GOT3 (cell line): ENCODE data around the gene TSPOAP1.

Experiments
- DNase-seq: peaks from one replicate; lab custom pipeline; 2025; ENCODE audit warnings: mixed read lengths; lab: John Stamatoyannopoulos, UW

The TSPOAP1 gene

DNA sequence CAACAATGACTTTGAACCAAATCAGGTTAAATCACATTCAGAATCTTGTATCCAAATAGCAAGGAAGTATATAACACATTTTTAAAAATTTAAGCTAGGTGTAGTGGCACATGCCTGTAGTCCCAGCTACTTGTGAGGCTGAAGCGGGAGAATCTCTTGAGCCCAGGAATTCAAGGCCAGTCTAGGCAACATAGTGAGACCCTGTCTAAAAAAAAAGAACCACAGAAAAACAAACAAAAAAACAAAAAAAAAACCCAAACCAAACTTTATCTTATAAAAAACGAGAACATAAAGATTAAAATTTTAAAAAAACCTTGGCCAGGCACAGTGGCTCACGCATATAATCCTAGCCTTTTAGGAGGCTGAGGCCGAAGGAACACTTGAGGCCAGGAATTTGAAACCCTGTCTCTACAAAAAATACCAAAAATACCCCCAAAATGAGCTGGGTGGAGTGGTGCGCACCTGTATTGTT, 11.8 kb upstream of the TSPOAP1 start:
- DNase-seq: no peak

DNA sequence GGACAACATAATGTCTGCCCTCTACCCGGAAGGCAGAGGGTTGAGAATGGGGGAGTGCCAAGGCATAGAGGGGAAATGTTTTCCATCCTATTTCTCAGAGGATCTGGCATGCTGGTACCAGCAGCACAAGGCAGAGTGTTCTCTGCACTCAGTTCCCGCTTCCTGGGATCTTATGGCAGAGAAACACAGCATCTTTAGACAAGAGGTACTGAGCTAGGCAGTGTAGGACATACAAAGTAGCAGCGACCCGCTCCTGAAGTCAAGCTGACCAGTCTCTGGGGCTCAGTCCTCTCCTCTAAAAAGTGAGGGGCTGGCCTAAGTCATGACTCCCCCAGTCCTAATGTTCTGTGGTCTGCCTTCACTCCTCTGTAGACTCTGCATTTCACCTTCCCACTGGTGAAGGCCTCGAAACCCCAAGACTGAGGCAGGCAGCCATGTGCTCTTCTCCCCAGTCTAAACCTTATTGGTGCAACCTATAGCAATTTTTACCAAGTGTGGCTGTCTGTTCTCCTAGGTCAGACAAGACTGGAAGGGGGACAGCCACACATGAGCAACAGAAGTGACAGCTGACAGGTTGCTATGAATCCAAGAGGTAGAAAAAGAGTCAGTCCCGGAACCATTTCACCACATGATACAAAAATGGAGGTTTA, 11.3 kb upstream of the TSPOAP1 start:
- DNase-seq: no peak

- peak; percentile 40 for DNase-seq
Observed at GRCh38 chr17:58338841-58339754, 10.5 kb upstream of the TSPOAP1 start.

DNA sequence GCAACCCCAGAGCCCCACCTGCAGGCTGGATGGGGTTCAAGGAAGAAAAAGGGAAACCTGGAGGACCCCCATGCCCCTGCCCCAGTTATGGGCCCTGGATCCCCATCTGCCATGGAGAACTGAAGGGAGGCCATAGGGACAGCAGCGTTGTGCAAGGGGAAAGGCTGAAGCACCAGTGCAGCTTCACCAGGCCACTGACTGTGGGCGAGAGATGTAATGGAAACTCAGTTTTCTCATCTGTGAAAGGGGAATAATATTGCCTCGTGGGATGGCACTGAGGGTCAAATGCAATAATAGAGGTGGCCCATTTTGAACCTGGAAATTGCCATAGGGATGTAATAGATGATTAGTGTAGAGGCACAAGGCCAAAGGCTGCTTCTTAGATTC, 9.9 kb upstream of the TSPOAP1 start:
- DNase-seq: no peak

DNA sequence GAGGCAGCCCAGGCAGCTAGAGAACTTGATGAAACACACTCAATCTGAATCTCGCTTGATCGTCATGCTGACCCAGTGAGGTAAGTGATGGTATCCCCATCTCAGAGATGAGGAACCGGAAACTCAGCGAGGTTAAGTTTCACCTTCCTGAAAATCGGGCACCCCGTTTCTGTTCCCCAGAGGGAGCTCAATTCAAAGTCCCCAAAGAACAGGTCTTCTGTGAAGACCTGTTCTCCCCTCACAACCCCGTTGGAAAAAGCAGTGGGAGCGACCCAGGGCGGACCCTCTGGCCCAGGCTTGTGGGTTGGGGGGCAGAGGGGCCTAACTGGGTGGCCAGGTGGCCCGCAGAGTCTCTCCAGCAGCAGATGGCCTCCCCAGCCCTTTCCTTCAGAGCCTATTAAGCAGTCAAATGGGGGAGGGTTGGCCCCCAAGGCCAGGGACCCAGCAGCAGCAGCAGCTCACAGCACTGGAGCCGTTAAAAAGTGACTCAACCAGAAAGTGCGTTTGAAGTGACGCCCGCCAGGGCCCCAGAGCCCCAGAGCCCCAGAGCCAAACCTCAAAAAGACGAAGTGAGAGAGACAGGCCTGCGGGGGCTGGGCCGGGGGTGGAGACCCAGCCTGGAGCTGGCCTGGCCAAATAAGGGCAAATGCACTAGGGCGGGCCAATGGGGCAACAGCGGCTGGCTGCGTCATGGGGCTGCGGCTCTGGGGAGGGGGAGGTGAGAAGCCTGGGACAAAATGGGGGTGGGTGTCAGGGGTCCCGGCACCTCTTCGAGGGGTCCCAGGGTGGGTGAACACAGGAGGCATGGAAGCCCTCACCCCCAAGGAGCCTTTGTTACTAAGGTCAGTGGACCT, 9.2 kb upstream of the TSPOAP1 start:
- peak; percentile 70 for DNase-seq

- no peak for DNase-seq
Observed at GRCh38 chr17:58337210-58337599, 8.6 kb upstream of the TSPOAP1 start.

DNA sequence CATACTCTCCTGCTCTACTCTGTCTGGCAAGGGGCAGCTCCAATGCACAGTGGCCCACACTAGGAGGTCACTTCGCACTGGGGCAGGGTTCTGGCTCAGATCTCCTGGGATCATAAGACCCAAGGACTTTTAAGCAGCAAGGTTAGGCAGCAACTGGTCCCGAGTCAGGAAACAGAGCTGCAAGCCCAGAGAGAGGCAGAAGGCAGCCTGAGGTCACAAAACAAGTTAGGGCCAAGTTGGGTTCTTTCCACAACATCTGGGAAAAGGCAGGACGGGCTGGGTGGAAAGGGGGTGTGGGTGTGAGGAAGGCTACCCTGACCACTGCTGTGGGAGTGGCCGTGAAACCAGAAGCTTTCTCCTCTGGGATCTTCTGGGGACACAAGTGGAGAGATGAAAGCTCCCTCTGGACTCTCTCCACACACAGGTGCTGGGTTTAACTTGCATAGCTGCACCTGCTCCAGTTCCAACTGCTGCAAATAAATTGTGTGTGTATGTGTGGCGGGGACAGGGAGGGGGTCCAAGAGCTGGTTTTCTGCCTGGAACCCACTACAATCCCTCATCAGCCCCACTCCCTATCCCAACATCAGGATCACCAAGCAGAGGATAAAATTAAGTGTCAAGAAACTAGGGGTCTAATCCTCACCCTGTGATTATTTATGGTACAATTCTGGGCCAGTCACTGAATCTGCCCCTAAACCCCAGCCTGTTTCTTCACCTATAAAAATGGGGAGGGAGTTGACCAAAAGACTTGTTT, 8.0 kb upstream of the TSPOAP1 start:
- DNase-seq: no peak

DNA sequence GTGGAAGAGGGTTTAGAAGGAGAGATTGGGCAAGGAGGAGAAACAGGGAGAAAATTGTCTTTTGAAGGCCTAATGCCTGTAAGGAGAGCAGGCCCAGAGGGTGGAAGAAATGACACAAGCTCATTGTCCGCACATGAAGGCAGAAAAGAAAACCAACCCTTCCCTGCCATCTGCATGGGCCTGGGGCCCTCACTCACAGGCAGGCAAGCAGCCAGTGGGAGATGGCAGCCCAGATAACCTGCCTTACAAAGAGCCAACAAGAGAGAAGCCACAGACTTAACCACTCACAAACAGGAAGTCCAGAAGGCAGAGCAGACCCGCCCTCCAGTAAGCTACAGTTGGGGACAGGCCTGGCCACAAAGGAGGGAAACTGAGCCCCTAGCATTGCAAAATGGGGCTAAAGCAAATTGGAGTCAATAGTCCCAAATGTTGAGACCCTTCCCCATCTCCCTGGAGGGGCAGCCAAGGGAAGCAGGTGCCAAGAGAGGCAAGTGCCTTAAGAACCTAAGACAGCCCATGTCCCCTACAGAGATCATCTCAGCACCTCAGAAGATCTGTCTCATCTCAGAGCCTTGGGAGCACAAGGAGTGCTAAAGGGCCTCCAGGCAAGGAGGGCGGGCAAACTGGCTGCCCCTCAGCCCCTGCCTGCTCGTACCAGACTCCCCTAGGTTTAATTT, 7.3 kb upstream of the TSPOAP1 start:
- no peak for DNase-seq

- no peak for DNase-seq
Observed at GRCh38 chr17:58335061-58335731, 6.6 kb upstream of the TSPOAP1 start.

GRCh38 chr17:58334661-58335060, 6.1 kb upstream of the TSPOAP1 start:
- DNase-seq: no peak

- DNase-seq: no peak
Observed at GRCh38 chr17:58334256-58334655, 5.7 kb upstream of the TSPOAP1 start.

- DNase-seq: no peak
Observed at GRCh38 chr17:58333736-58334207, 5.2 kb upstream of the TSPOAP1 start.

- DNase-seq: no peak
Observed at GRCh38 chr17:58332778-58333735, 4.5 kb upstream of the TSPOAP1 start.

GRCh38 chr17:58331815-58332777, 3.5 kb upstream of the TSPOAP1 start:
- DNase-seq: no peak

DNA sequence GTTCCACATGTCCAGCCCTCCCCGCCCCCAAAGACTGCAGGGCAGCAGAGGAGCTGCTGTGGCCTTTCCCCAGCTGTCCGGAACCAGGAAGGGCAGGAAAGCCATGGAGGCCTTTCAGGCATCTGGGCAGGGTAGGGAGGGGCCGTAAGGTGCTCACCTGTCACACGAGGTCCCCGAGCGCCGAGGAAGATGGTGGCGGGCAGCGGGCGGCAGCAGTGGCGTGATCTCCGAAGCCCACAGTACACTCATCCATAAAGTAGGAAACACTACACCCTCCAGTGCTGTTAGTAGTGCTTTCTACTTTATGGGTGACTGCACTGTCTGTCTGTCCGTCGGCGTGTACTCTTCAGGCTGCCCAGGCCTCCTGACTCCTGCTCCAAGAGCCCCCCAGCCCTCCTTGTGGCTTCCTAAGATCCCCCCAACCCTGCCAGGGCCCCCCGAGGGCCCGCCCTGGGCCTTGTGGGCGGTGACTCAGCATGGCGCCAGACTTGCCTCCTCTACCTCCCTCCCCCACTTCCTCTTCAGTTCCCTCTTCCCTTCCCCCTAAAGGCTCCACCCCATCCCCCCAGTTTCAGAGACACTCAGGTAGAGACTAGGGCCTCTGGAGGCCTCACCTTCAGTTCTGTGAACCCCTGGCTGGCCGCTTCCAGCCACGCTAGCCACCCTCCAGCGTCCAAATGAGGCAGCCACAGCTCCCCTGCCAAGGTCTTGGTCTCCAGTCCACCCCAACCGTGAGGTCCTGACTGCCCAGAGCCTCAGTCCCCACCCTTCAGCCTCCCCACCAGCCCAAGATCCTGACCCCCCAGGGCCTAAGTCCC, 2.6 kb upstream of the TSPOAP1 start:
- DNase-seq: no peak

- no peak for DNase-seq
Observed at GRCh38 chr17:58330538-58330996, 2.0 kb upstream of the TSPOAP1 start.
